GM19238 (cell line): ENCODE results near the gene GRK5.

Experiments
- DNase-seq: peaks from one replicate; pipeline ENCODE4 v3.0.0; 2011; ENCODE audit warnings: low spot score; ENCODE audit not compliant: insufficient read length

GRK5 gene

GRCh38 chr10:119198438-119198837 lies 8.9 kb upstream of the GRK5 start:
- no peak for DNase-seq

- DNase-seq, result peak; percentile 32
Observed at GRCh38 chr10:119199231-119199992, 8.0 kb upstream of the GRK5 start.

GRCh38 chr10:119201233-119201632 lies 6.1 kb upstream of the GRK5 start:
- DNase-seq, result no peak

- no peak for DNase-seq
Observed at GRCh38 chr10:119203006-119203405, 4.4 kb upstream of the GRK5 start.

GRCh38 chr10:119205894-119206602 lies 1.3 kb upstream of the GRK5 start:
- DNase-seq, result peak; percentile 64

- DNase-seq, result peak; percentile 77
Observed at GRCh38 chr10:119206603-119207365, 587 bp upstream of the GRK5 start.

GRCh38 chr10:119207713-119208552 lies 562 bp downstream of the GRK5 start:
- DNase-seq, result no peak

- no peak for DNase-seq
Observed at GRCh38 chr10:119208553-119208940, 1.2 kb downstream of the GRK5 start.

GRCh38 chr10:119209035-119209735 lies 1.8 kb downstream of the GRK5 start:
- DNase-seq, result no peak

GRCh38 chr10:119209736-119210355 lies 2.5 kb downstream of the GRK5 start:
- DNase-seq, result no peak

GRCh38 chr10:119210633-119211032 lies 3.3 kb downstream of the GRK5 start:
- no peak for DNase-seq

- DNase-seq, result no peak
Observed at GRCh38 chr10:119211176-119211575, 3.8 kb downstream of the GRK5 start.

GRCh38 chr10:119211625-119212441 lies 4.5 kb downstream of the GRK5 start:
- DNase-seq, result no peak

- no peak for DNase-seq
Observed at GRCh38 chr10:119215371-119215770, 8.0 kb downstream of the GRK5 start.

GRCh38 chr10:119216127-119216526 lies 8.8 kb downstream of the GRK5 start:
- no peak for DNase-seq

- DNase-seq, result no peak
Observed at GRCh38 chr10:119217401-119217800, 10.0 kb downstream of the GRK5 start.

GRCh38 chr10:119217991-119218490 lies 10.7 kb downstream of the GRK5 start:
- no peak for DNase-seq

- no peak for DNase-seq
Observed at GRCh38 chr10:119219871-119220270, 12.5 kb downstream of the GRK5 start.

GRCh38 chr10:119221201-119221600 lies 13.8 kb downstream of the GRK5 start:
- DNase-seq, result no peak
